ENCODE measurements around the gene ARL8A. TPM values are rescaled to one million over a fixed set of nuclear protein-coding genes. Genes with fewer than 3 reads are reported as not detected.
A peak's percentile ranks its signal among the peaks of the same experiment; 100 is the strongest.
"Not testable (repeated sequence)": the region's sequence is repeated elsewhere in the genome, so short reads cannot be mapped to it uniquely, and the experiment has no call there.

Gene ARL8A
- total RNA-seq, 1 experiment from 2014 or later = 15.1 TPM

- DNase-seq (ENCODE audit: low spot score) = no peak
- in situ Hi-C loops (cut with HindIII; ENCODE audit: low sequenced_read_pairs) = loop anchor here (25.0 kb wide), 1 partner anchor 115 kb away; the partner anchor contains the start of gene ELF3
These were observed 17.5 kb downstream of the ARL8A start for GRCh38 chr1:202127061-202127460.

- in situ Hi-C loops (cut with HindIII; ENCODE audit: low sequenced_read_pairs) = loop anchor here (25.0 kb wide), 1 partner anchor 114 kb away; the partner anchor contains the start of gene ELF3
- DNase-seq (ENCODE audit: low spot score) = peak; percentile 33
These were observed 18.1 kb downstream of the ARL8A start for GRCh38 chr1:202126426-202126825.

GRCh38 chr1:202125611-202126010 lies 18.9 kb downstream of the ARL8A start:
- DNase-seq (ENCODE audit: low spot score) = no peak
- in situ Hi-C loops (cut with HindIII; ENCODE audit: low sequenced_read_pairs) = loop anchor here (25.0 kb wide), 1 partner anchor 113 kb away; the partner anchor contains the start of gene ELF3

GRCh38 chr1:202124142-202124541 lies 20.4 kb downstream of the ARL8A start:
- peak; percentile 56 for DNase-seq (ENCODE audit: low spot score)
- in situ Hi-C loops (cut with HindIII; ENCODE audit: low sequenced_read_pairs) = no loop called here

GRCh38 chr1:202123336-202123813 lies 21.2 kb downstream of the ARL8A start:
- in situ Hi-C loops (cut with HindIII; ENCODE audit: low sequenced_read_pairs) = no loop called here
- no peak for DNase-seq (ENCODE audit: low spot score)

GRCh38 chr1:202122639-202123335 lies 21.8 kb downstream of the ARL8A start, which contains the start of gene GPR37L1:
TSS of gene GPR37L1 (plus strand) at chr1:202122917. CDS start at chr1:202122964, 47 bp downstream.
- DNase-seq (ENCODE audit: low spot score) = peak; percentile 44
- in situ Hi-C loops (cut with HindIII; ENCODE audit: low sequenced_read_pairs) = no loop called here

GRCh38 chr1:202121006-202121405 lies 23.5 kb downstream of the ARL8A start:
- DNase-seq (ENCODE audit: low spot score) = no peak
- in situ Hi-C loops (cut with HindIII; ENCODE audit: low sequenced_read_pairs) = no loop called here

- in situ Hi-C loops (cut with HindIII; ENCODE audit: low sequenced_read_pairs) = no loop called here
- DNase-seq (ENCODE audit: low spot score) = no peak
These were observed 26.6 kb downstream of the ARL8A start for GRCh38 chr1:202117898-202118371.

GRCh38 chr1:202116287-202116686 lies 28.2 kb downstream of the ARL8A start:
- no peak for DNase-seq (ENCODE audit: low spot score)
- in situ Hi-C loops (cut with HindIII; ENCODE audit: low sequenced_read_pairs) = no loop called here

GRCh38 chr1:202113690-202114300 lies 30.7 kb downstream of the ARL8A start:
- in situ Hi-C loops (cut with HindIII; ENCODE audit: low sequenced_read_pairs) = no loop called here
- no peak for DNase-seq (ENCODE audit: low spot score)

- no peak for DNase-seq (ENCODE audit: low spot score)
- in situ Hi-C loops (cut with HindIII; ENCODE audit: low sequenced_read_pairs) = no loop called here
These were observed 31.5 kb downstream of the ARL8A start for GRCh38 chr1:202112859-202113689.

- in situ Hi-C loops (cut with HindIII; ENCODE audit: low sequenced_read_pairs); DNase-seq (ENCODE audit: low spot score): not testable (repeated sequence)
These were observed 32.9 kb downstream of the ARL8A start for GRCh38 chr1:202111589-202111988.

GRCh38 chr1:202110977-202111376 lies 33.6 kb downstream of the ARL8A start:
- no peak for DNase-seq (ENCODE audit: low spot score)
- in situ Hi-C loops (cut with HindIII; ENCODE audit: low sequenced_read_pairs) = no loop called here

- in situ Hi-C loops (cut with HindIII; ENCODE audit: low sequenced_read_pairs) = no loop called here
- DNase-seq (ENCODE audit: low spot score) = no peak
These were observed 36.5 kb downstream of the ARL8A start for GRCh38 chr1:202107801-202108731.

GRCh38 chr1:202107321-202107761 lies 37.2 kb downstream of the ARL8A start:
- DNase-seq (ENCODE audit: low spot score) = no peak
- in situ Hi-C loops (cut with HindIII; ENCODE audit: low sequenced_read_pairs) = no loop called here

- DNase-seq (ENCODE audit: low spot score) = no peak
- in situ Hi-C loops (cut with HindIII; ENCODE audit: low sequenced_read_pairs) = no loop called here
These were observed 37.9 kb downstream of the ARL8A start for GRCh38 chr1:202106340-202107254.

GRCh38 chr1:202105571-202106339 lies 38.8 kb downstream of the ARL8A start:
- in situ Hi-C loops (cut with HindIII; ENCODE audit: low sequenced_read_pairs) = no loop called here
- DNase-seq (ENCODE audit: low spot score) = no peak

Data from G401 (cell line).